Measurements from ENCODE around the gene PIK3R3.

DNA sequence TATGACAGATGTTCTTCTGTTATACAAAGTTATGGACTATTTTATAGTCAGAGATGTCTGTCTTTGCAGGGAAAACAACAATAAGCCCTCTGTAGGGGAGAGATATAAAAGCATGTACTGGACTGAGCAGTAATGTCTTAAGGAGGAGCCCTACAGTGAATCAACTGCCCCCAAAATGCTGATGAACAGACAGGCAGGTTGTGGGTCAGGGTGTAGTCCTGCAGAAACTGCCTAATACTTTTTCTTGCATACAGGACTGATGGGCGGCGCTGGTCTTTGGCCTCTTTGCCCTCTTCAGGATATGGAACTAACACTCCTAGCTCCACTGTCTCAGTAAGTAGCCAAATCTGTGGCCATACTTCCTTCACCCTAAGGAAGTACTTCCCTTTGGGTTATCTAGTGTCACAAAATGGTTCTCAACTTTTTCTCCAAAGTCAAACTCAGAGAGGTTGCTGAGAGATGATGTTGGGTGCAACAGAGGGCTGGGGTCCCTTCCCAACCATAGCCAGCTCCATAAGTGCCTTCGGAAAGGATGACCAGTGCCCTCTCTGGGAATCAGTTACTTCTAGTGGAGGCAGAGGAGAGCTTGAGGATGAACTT, 129.8 kb downstream of the PIK3R3 start:
- no peak for TF ChIP-seq POLR2A (IDR thresholded peaks at IDR 0.05)
- TF ChIP-seq, protein P1, sequence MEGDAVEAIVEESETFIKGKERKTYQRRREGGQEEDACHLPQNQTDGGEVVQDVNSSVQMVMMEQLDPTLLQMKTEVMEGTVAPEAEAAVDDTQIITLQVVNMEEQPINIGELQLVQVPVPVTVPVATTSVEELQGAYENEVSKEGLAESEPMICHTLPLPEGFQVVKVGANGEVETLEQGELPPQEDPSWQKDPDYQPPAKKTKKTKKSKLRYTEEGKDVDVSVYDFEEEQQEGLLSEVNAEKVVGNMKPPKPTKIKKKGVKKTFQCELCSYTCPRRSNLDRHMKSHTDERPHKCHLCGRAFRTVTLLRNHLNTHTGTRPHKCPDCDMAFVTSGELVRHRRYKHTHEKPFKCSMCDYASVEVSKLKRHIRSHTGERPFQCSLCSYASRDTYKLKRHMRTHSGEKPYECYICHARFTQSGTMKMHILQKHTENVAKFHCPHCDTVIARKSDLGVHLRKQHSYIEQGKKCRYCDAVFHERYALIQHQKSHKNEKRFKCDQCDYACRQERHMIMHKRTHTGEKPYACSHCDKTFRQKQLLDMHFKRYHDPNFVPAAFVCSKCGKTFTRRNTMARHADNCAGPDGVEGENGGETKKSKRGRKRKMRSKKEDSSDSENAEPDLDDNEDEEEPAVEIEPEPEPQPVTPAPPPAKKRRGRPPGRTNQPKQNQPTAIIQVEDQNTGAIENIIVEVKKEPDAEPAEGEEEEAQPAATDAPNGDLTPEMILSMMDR (IDR thresholded peaks at IDR 0.05) = no peak
